ENCODE results near the gene PLEKHG4B.

GRCh38 chr5:192691-192969 is 100.7 kb downstream of the PLEKHG4B start:
- TF ChIP-seq, protein P1, sequence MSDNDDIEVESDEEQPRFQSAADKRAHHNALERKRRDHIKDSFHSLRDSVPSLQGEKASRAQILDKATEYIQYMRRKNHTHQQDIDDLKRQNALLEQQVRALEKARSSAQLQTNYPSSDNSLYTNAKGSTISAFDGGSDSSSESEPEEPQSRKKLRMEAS (IDR thresholded peaks at IDR 0.05) = no peak
- TF ChIP-seq RAD21 (IDR thresholded peaks at IDR 0.05; ENCODE audit: low read depth) = no peak

Data from Ishikawa (cell line).